ENCODE data around the gene DAB2.

- TF ChIP-seq EZH2phosphoT487 (IDR thresholded peaks at IDR 0.05; ENCODE audit: borderline replicate concordance) = no peak
- TF ChIP-seq CTCF (IDR thresholded peaks at IDR 0.05 in 2 of 3, conservative IDR thresholded peaks at IDR 0.05 in 1 of 3; ENCODE audit: borderline replicate concordance in 1 of 3, insufficient read depth in 1 of 3, low read depth in 2 of 3, low read length in 2 of 3) = no peak
- no peak for TF ChIP-seq MAX (IDR thresholded peaks at IDR 0.05)
- TF ChIP-seq ATF3 (IDR thresholded peaks at IDR 0.05) = no peak
- no peak for TF ChIP-seq POLR2A (IDR thresholded peaks at IDR 0.05; ENCODE audit: borderline replicate concordance, extremely low read depth, insufficient read depth, insufficient read length)
- TF ChIP-seq ZBTB33 (IDR thresholded peaks at IDR 0.05; ENCODE audit: extremely low read depth, insufficient replicate concordance, low read length) = no peak
- no peak for TF ChIP-seq RAD21 (IDR thresholded peaks at IDR 0.05; ENCODE audit: low read depth)
- TF ChIP-seq REST (IDR thresholded peaks at IDR 0.05; ENCODE audit: low read depth) = no peak
- TF ChIP-seq POLR2AphosphoS5 (IDR thresholded peaks at IDR 0.05; ENCODE audit: low read depth, low read length) = no peak
- TF ChIP-seq CEBPB (IDR thresholded peaks at IDR 0.05; ENCODE audit: low read depth) = no peak
- no peak for TF ChIP-seq EGR1 (IDR thresholded peaks at IDR 0.05; ENCODE audit: low read depth)
- TF ChIP-seq ZNF274 (IDR thresholded peaks at IDR 0.05; ENCODE audit: low read depth, low read length) = no peak
Observed at GRCh38 chr5:39461007-39461682, 36.4 kb upstream of the DAB2 start.

Data from HCT116 (cell line).